HCT116 (cell line): Measurements from ENCODE around the gene B4GALNT2. TPM values are rescaled to one million over a fixed set of nuclear protein-coding genes. Genes with fewer than 3 reads are reported as not detected.

Source experiments
- ATAC-seq: fragments of 200-7000 bp; cut with Tn5 transposase; 2 replicates; pipeline ENCODE4 v1.9.1; 2020; ENCODE audit warnings: mild to moderate bottlenecking, moderate library complexity
- BruUV-seq: library from RNA; stranded (reverse); fragments of 400-500 nt; replicated peaks from 2 replicates; lab custom pipeline; 2021; lab: Mats Ljungman, UMichigan
- CTCF ChIA-PET: fragments of 300-600 bp; sonication (Branson Sonifier 250); formaldehyde crosslinking; loops from one replicate; lab custom pipeline; 2021; ENCODE audit warnings: antibody characterized with exemption; lab: Charles Lee
- POLR2A ChIA-PET: fragments of 300-600, 350-600 bp; sonication (Branson Sonifier 250); formaldehyde crosslinking; loops from one replicate; lab custom pipeline; 2021; ENCODE audit warnings: antibody characterized with exemption; lab: Charles Lee
- RAD21 ChIA-PET, 2 experiments: fragments of 300-600 bp; sonication (Branson Sonifier 250); formaldehyde crosslinking; loops; one replicate each; lab custom pipeline; 2023; ENCODE audit warnings: low total read pairs in 2 of 2; ENCODE audit not compliant: uncharacterized antibody in 2 of 2, unreplicated experiment in 2 of 2, low non-redundant PET in 1 of 2; lab: Charles Lee
- DNase-seq: peaks from one replicate; pipeline ENCODE4 v3.0.0-alpha.2; 2010; ENCODE audit warnings: low read depth, low spot score
- H2AFZ ChIP-seq: fragments of 200-600 bp; shearing (Covaris generic), sonication (generic); 2 replicates; pipeline ENCODE4 v1.6.1; 2017; ENCODE audit warnings: low read depth, mixed run types, mixed read lengths, antibody characterized with exemption, low read length; ENCODE audit not compliant: poor library complexity, severe bottlenecking
- H3K27ac ChIP-seq: 2 replicates; pipeline ENCODE4 v1.5.1; 2012; ENCODE audit warnings: low read depth, low read length
- H3K27me3 ChIP-seq: fragments of 200-600 bp; sonication (generic); 2 replicates; pipeline ENCODE4 v1.6.1; 2016; ENCODE audit warnings: mixed run types, low read length, mixed read lengths; ENCODE audit not compliant: insufficient read depth
- H3K36me3 ChIP-seq, 2 experiments: fragments of 200-500 bp in 1 of 2; fragments of 200-600 bp in 1 of 2; sonication (Bioruptor generic) in 1 of 2; sonication (generic) in 1 of 2; 2 replicates each; pipeline versions ENCODE4 v1.5.1 to v1.6.1; 2014 to 2016; ENCODE audit warnings: low read length in 2 of 2, inconsistent platforms in 1 of 2, mixed read lengths in 1 of 2, mixed run types in 1 of 2; ENCODE audit not compliant: insufficient read depth in 2 of 2, control insufficient read depth in 1 of 2
- H3K4me1 ChIP-seq, 2 experiments: fragments of 200-600 bp in 1 of 2; sonication (generic) in 1 of 2; 2 replicates each; pipeline versions ENCODE4 v1.5.1 to v1.6.1; 2012 to 2017; ENCODE audit warnings: low read length in 2 of 2, inconsistent platforms in 1 of 2, mild to moderate bottlenecking in 1 of 2, mixed read lengths in 1 of 2, mixed run types in 1 of 2, moderate library complexity in 1 of 2; ENCODE audit not compliant: insufficient read depth in 2 of 2, control insufficient read depth in 1 of 2
- H3K4me2 ChIP-seq: fragments of 200-600 bp; sonication (generic); 2 replicates; pipeline ENCODE4 v1.6.1; 2017; ENCODE audit warnings: mixed run types, low read length, mixed read lengths
- H3K4me3 ChIP-seq, 2 experiments: fragments of 200-600 bp in 1 of 2; sonication (generic) in 1 of 2; replicated peaks in 1 of 2; 2 replicates each; pipeline ENCODE4 v1.5.1; 2011 to 2016; ENCODE audit warnings: low read length in 2 of 2, control low read depth in 1 of 2, low read depth in 1 of 2, mild to moderate bottlenecking in 1 of 2, mixed read lengths in 1 of 2, mixed run types in 1 of 2
- H3K79me2 ChIP-seq: fragments of 200-600 bp; sonication (generic); 2 replicates; pipeline ENCODE4 v1.6.1; 2017; ENCODE audit warnings: mild to moderate bottlenecking, mixed run types, low read length, moderate library complexity, mixed read lengths; ENCODE audit not compliant: insufficient read depth
- H3K9ac ChIP-seq: fragments of 200-600 bp; sonication (generic); 2 replicates; pipeline ENCODE4 v1.6.1; 2016; ENCODE audit warnings: low read length, mixed read lengths
- H3K9me2 ChIP-seq: fragments of 200-600 bp; sonication (generic), shearing (Covaris generic); 2 replicates; pipeline ENCODE4 v1.6.1; 2017; ENCODE audit warnings: mixed run types, mild to moderate bottlenecking, moderate library complexity; ENCODE audit not compliant: insufficient read depth
- H3K9me3 ChIP-seq, 2 experiments: fragments of 200-500 bp in 1 of 2; fragments of 200-600 bp in 1 of 2; sonication (Bioruptor generic) in 1 of 2; sonication (generic) in 1 of 2; 2 replicates each; pipeline ENCODE4 v1.6.1; 2014 to 2017; ENCODE audit warnings: low read length in 2 of 2, mixed read lengths in 2 of 2, inconsistent platforms in 1 of 2, low read depth in 1 of 2, mild to moderate bottlenecking in 1 of 2, mixed run types in 1 of 2, moderate library complexity in 1 of 2; ENCODE audit not compliant: control insufficient read depth in 1 of 2, insufficient read depth in 1 of 2
- H4K20me1 ChIP-seq: fragments of 200-600 bp; sonication (generic), shearing (Covaris generic); 2 replicates; pipeline ENCODE4 v1.6.1; 2017; ENCODE audit warnings: mixed run types, mild to moderate bottlenecking, moderate library complexity; ENCODE audit not compliant: insufficient read depth
- ATF3 ChIP-seq: IDR thresholded peaks from 2 replicates; pipeline ENCODE4 v1.6.1; 2012
- CBX3 ChIP-seq: IDR thresholded peaks from 2 replicates; pipeline ENCODE4 v1.6.1; 2012; ENCODE audit warnings: low read depth
- CEBPB ChIP-seq: IDR thresholded peaks from 2 replicates; pipeline ENCODE4 v1.6.1; 2012; ENCODE audit warnings: low read depth
- EGR1 ChIP-seq: IDR thresholded peaks from 2 replicates; pipeline ENCODE4 v1.6.1; 2012; ENCODE audit warnings: low read depth
- EZH2 ChIP-seq: fragments of 200-600 bp; sonication (generic); IDR thresholded peaks from 2 replicates; pipeline ENCODE4 v1.6.1; 2017; ENCODE audit warnings: antibody characterized with exemption, mixed run types
- EZH2phosphoT487 ChIP-seq: fragments of 200-600 bp; IDR thresholded peaks from 2 replicates; pipeline ENCODE4 v1.6.1; 2018; ENCODE audit warnings: antibody characterized with exemption, borderline replicate concordance
- FOSL1 ChIP-seq: IDR thresholded peaks from 2 replicates; pipeline ENCODE4 v1.6.1; 2012; ENCODE audit warnings: low read depth
- JUND ChIP-seq: IDR thresholded peaks from 2 replicates; pipeline ENCODE4 v1.6.1; 2012
- MAX ChIP-seq: IDR thresholded peaks from 2 replicates; pipeline ENCODE4 v1.6.1; 2012
- POLR2A ChIP-seq: IDR thresholded peaks from 2 replicates; pipeline ENCODE4 v1.7.0; 2011; ENCODE audit warnings: borderline replicate concordance; ENCODE audit not compliant: insufficient read depth, insufficient read length; ENCODE audit errors: extremely low read depth
- POLR2AphosphoS5 ChIP-seq: IDR thresholded peaks from 2 replicates; pipeline ENCODE4 v1.6.1; 2011; ENCODE audit warnings: mild to moderate bottlenecking, low read depth, low read length, moderate library complexity
- RAD21 ChIP-seq: IDR thresholded peaks from 2 replicates; pipeline ENCODE4 v1.6.1; 2012; ENCODE audit warnings: low read depth, mild to moderate bottlenecking
- SIN3A ChIP-seq: IDR thresholded peaks from 2 replicates; pipeline ENCODE4 v1.6.1; 2012; ENCODE audit warnings: low read depth
- SRF ChIP-seq: IDR thresholded peaks from 2 replicates; pipeline ENCODE4 v1.6.1; 2012; ENCODE audit warnings: low read depth
- TCF7L2 ChIP-seq: IDR thresholded peaks from 2 replicates; pipeline ENCODE4 v1.7.0; 2011; ENCODE audit warnings: borderline replicate concordance, inconsistent platforms; ENCODE audit not compliant: insufficient read depth, insufficient read length; ENCODE audit errors: extremely low read depth
- YY1 ChIP-seq: IDR thresholded peaks from 2 replicates; pipeline ENCODE4 v1.6.1; 2011; ENCODE audit warnings: low read length, low read depth, moderate library complexity, mild to moderate bottlenecking; ENCODE audit not compliant: insufficient replicate concordance; ENCODE audit errors: extremely low read depth
- ZNF274 ChIP-seq: fragments of 200-500 bp; sonication (Bioruptor generic); IDR thresholded peaks from 2 replicates; pipeline ENCODE4 v1.6.1; 2014; ENCODE audit warnings: mild to moderate bottlenecking, low read depth, low read length, inconsistent platforms
- intact Hi-C: fragments of 100-400 bp; cut with micrococcal nuclease; formaldehyde crosslinking; loops from 2 replicates; pipeline ENCODE4 v1.10.0; 2022
- total RNA-seq: library from RNA; stranded (reverse); gene quantifications from one replicate; pipeline ENCODE4 v1.2.1, GENCODE V29; 2021; ENCODE audit not compliant: unreplicated experiment

B4GALNT2 gene
- total RNA-seq, 1 experiment from 2014 or later = not detected

- Histone ChIP-seq H3K27me3 (no peaks in the 10 kb centered on the region), H3K4me2 (no peak overlapping the region), H3K27ac (no peak overlapping the region), H3K9ac (no peak overlapping the region), H3K79me2 (no peaks in the 10 kb centered on the region), H3K4me3 (no peak overlapping the region), H2AFZ (no peak overlapping the region), H3K36me3 (no peaks in the 10 kb centered on the region), H3K4me1 (peaks cover 2 to 22% of the 10 kb centered on the region in 2 experiments; a peak in 3 of 4 replicates), H4K20me1 (no peaks in the 10 kb centered on the region), H3K9me3 (no peaks in the 10 kb centered on the region), H3K9me2 (no peaks in the 10 kb centered on the region)
- intact Hi-C loops = loop anchor here (10.0 kb wide), 1 partner anchor 270 kb away; no protein-coding TSS in a partner anchor
- ChIA-PET CTCF (interaction anchor here (4.2 kb wide), 1 partner anchor 66 kb away, joined by 25 read pairs; no protein-coding TSS in a partner anchor), POLR2A (no interaction called here), RAD21 (no interaction called here)
- TF ChIP-seq MAX (no peak), SRF (no peak), ATF3 (no peak), ZNF274 (no peak), POLR2A (no peak), TCF7L2 (no peak), EGR1 (no peak), RAD21 (no peak), CEBPB (no peak), EZH2 (no peak), JUND (no peak), FOSL1 (no peak), EZH2phosphoT487 (no peak), YY1 (no peak), SIN3A (no peak), CBX3 (no peak), POLR2AphosphoS5 (no peak)
- no peak for DNase-seq
- no TSS peak for BruUV-seq
- ATAC-seq = no peak
Measured at GRCh38 chr17:49224198-49224996, 91.8 kb downstream of the B4GALNT2 start.
